ENCODE measurements around the gene KLHL3.

- TF ChIP-seq POLR2A (IDR thresholded peaks at IDR 0.05), result no peak
- no peak for TF ChIP-seq EP300 (IDR thresholded peaks at IDR 0.05)
Measured at GRCh38 chr5:137724251-137724650, 11.6 kb downstream of the KLHL3 start.
